ENCODE results near the gene NFIL3.
"Not testable (repeated sequence)": the region's sequence is repeated elsewhere in the genome, so short reads cannot be mapped to it uniquely, and the experiment has no call there.

NFIL3 gene

DNA sequence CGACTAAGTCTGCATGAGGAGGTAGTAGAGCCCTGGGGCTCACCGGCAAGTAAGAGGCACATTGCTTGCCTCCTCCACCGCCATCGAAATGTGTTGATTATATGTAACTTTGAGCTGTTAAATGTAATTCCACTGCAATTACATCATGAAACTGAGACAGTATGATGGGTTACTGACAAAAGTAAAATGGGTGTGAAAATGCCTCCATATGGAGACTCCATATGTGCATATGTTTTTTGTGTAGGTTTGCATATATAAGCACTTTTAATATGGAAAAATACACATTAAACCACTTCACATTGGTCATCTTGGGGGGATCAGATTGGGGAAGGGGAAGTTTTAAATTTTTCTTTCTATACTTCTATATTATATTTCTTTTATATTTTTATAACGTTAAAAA, 29.8 kb downstream of the NFIL3 start:
- DNase-seq = no peak

DNA sequence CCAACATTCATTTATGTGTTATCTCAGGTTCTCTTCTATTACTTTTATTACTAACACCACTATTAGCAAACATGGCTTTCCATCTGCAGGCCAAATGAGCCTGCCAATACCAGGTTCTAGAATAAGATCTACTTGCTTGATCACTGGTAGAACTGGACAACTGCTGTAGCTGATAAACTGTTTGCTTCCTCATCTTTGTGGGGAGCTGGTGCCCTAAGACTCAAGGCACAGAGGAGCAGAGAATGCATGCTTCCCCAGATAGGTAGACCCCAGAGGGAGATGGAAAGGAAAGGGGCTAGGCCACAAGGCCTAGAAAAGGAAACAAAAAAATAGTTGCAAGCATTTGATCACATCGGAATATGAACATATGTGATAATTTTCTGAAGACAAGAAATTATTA, 31.2 kb downstream of the NFIL3 start:
- no peak for DNase-seq

DNA sequence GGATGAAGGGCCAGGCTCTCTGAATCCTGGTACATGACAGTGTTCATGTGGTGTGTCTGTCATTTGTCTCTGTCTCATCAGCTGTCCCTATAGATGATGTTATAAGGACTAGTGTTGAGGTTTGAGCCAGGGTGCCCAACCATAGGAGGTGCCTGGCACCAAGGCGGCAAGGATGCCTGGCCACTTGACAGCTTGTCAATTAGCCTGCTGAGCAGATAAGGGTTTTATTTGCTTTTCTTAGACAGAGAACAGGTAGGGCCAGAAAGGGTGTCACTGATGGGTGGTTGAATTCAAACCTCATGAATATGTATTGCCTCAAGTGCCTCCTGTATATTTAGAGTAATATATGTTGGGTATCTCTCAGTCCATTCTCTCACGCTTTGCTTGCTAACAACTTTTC, 31.8 kb downstream of the NFIL3 start:
- no peak for DNase-seq

DNA sequence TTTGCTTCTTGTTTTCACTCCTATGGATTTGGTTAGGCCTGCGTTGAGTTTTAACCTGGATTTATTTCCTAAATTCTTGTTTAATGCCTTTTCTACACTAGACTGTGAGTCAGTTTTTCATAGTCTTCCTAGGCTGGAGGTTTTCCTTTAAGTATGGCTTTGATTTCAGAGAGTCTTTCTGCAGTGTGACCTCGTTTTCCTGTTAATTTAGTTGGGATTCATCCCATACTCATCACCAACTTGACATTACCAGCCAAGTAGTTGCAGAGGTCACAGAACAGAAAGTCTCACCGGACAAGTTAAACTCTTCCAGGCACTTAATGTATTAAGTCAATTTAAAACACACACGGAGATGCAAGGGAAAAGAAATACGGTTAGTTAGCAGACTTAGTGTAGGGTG, 32.2 kb downstream of the NFIL3 start:
- no peak for DNase-seq

DNA sequence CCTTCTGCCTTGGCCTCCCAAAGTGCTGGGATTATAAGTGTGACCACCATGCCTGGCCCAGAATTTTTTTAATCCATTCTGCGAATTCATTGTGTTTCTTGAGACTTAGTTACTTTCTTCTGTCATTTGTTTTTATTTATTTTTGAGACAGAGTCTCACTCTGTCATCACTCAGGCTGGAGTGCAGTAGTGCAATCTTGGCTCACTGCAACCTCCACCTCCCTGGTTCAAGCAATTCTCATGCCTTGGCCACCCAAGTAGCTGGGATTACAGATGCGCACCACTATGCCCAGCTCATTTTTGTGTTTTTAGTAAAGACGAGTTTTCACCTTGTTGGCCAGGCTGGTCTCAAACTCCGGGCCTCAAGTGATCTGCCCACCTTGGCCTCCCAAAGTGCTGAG, 33.9 kb downstream of the NFIL3 start:
- not testable (repeated sequence) for DNase-seq

DNA sequence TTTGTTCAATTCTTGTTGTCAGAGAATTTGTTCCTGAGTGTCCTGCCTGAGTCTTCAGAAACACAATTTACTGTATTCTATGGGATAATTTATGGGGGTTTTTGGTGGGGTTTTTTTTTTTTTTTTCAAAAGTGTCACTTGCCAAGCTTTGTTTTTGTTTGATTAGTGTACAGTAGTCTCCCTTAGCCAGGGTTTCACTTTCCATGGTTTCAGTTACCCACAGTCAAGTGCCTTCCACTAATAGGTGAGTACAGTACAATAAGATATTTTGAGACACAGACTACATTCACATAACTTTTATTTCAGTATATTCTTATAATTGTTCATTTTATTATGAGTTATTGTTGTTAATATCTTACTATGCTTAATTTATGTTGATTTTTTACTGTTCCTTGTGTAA, 36.9 kb downstream of the NFIL3 start:
- no peak for DNase-seq

DNA sequence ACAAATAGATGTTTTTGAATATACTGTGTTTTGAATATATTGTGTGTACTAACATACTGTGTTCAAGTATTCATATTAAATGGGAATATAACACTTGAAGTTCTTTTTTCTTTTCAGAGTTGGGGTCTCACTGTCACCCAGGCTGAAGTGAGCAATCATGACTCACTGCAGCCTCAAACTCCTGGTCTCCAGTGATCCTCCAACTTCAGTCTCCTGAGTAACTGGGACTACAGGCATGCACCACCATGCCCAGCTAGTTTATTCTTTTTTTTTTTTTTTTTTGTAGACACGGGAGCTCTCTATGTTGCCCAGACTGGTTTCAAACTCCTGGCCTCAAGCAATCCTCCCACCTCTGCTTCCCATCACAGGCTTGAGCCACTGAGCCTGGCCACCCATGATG, 38.7 kb downstream of the NFIL3 start:
- DNase-seq = no peak

DNA sequence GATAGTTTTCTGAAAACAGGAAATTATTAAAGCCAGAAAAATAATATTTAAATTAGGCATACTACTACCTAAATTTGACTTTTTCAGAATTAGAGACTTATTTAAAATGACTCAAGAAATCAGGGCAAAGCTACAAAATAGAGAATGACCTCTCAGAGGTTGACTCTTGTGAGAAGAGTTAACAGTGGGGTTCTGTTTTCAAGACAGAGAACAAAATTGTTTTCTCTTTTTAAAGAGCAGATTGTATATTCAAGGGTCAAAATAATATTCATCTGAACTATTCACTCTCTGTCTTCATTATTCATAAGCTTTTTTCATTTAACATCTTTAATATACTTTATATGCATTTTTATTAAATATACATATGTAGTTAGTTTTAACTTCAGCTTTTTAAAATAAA, 40.1 kb downstream of the NFIL3 start:
- DNase-seq = no peak

DNA sequence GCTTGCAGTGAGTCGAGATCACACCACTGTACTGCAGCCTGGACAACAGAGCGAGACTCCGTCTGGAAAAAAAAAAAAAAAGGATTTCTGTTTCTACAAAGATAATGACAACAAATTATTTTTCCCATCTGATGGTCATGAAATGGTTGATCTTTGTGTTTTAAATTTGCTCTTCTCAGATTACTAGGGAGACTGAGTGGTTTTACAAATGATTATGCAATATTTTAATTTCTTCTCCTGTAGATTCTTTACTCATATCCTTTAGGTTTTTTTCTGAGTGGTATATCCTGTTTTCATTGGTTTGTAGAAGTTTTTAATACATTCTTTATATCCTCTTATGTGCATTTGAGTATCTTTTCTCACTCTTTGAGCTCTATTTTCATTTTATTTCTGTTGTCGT, 41.3 kb downstream of the NFIL3 start:
- no peak for DNase-seq

DNA sequence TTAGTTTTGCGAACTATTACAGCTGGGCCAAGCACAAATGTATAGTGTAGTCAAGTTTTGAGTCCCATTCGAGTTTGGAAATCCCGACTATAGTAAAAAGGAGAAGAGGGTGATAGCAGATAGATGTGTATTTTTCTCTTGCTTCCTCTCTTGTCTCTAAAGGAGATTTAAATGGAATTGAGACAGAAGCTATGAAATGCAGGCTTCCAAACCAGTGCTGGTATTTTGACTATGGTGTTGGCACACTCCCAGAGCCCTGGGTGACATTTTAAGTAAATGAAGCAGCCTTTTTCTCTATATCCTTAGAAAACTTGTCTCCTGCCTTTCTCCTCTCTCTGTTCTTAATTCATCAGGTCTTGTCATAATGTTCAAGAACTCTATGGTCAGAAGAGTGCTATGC, 44.2 kb downstream of the NFIL3 start:
- no peak for DNase-seq

DNA sequence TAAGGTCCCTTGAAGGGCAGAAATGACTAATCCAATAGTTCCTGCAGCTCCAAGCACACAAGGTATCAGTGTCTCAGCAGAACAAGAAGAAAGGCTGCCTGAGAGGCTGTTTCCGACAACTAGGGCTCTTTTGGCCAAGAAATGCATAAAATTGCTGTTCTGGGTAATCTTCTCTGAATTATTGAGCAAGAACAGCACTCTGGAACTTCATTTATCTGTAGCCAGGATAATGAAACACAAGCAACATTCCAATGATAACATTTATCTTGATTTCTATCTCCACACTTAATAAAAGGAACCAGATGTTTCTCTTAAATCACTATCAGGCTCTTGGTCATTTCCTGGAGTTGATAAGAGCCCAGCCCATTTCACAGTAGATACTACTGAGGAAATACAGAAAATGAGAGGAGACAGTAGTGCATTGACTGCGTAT, 44.9 kb downstream of the NFIL3 start:
- DNase-seq = no peak

DNA sequence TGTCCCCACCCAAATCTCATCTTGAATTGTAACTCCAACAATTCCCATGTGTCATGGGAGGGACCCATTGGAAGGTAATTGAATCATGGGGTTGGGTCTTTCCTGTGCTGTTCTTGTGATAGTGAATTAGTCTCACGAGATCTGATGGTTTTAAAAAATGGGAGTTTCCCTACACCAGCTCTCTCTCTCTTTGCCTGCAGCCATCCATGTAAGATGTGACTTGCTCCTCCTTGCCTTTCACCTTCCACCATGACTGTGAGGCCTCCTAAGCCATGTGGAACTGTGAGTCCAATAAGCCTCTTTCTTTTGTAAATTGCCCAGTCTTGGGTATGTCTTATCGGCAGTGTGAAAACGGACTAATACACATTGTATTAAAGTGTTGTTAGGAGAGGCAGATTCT, 45.6 kb downstream of the NFIL3 start:
- not testable (repeated sequence) for DNase-seq

DNA sequence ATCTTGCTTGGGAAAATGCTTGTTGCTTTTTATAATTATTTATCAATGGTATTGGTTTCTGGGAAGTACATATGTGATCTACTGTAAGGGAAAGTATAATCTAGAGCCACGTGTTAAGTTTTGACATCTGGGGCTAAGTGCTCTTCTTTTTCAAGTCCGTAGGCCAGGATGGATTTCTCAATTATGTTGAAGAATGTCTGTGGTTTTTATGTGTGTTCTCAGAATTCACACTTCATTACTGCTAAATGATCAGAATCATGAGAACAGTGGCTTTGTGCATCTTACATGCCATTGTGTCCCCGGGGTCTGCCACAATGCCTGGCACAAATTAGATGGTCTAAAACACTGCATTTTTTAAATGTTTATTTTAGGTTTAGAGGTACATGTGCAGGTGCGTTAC, 47.4 kb downstream of the NFIL3 start:
- DNase-seq = no peak

DNA sequence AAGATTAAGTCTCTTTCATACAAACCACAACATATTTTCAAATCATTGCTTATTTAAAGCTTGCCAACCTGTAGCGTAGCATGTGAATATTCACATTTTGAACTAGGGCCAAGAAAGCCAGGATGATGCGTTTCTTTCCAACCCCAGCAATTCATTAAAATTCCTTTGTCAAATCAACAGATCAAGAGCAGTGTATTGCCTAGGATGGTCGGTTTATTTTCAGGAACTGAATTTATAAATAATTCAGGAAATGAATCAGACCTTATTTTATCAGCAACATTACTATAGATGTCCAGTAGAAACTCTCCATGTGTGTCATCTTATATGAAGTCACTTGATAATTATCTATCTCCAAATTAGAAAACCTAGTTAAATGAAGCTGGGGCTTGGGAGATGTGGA, 48.7 kb downstream of the NFIL3 start:
- DNase-seq = no peak

DNA sequence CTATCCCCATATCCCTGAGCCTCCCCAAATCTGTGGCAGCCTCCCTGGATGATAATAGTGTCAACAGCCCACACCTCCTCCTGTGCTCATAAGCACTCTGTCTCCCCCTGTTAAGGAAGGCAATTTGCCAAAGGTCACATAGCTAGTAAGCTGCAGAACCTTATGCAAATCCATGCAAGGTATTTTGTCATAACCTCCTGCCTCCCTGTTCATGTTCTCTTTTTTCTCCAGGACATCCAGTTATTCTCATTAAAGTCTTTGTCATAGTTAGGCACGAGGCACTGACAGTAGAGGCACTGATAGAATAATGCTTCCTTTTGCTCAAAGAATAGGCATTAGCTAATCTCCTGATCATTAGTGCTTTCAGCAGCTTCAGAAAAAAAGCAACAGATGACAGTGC, 51.7 kb downstream of the NFIL3 start:
- DNase-seq = no peak

DNA sequence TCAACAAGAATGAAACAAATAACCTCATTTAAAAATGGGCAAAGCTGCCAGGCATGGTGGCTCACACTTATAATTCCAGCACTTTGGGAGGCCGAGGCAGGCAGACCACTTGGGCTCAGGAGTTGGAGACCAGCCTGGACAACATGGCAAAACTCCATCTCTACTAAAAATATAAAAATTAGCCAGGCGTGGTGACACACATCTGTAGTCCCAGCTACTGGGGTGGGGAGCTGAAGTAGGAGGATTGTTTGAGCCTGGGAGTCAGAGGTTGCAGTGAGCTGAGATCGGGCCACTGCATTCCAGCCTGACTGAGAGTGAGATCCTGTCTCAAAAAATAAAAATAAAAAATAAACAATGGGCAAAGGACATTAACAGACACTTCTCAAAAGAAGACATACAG, 53.6 kb downstream of the NFIL3 start:
- DNase-seq = not testable (repeated sequence)

DNA sequence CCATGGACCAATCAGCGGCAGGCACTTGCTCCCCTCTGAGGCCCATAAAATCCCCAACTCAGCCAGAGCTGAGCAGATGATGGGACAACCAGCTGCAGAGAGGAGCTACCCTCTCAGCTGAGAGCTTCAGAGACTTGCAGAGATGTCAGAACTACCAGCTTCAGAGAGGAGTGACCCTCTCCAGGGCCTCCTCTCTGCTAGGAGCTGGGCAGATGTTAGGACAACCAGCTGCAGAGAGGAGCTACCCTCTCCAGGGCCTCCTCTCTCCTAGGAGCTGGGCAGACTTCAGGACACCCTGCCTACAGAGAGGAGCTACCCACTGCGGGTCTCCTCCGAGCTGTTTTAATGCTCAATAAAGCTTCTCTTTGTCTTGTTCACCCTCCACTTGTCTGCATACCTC, 58.9 kb downstream of the NFIL3 start:
- DNase-seq = no peak

DNA sequence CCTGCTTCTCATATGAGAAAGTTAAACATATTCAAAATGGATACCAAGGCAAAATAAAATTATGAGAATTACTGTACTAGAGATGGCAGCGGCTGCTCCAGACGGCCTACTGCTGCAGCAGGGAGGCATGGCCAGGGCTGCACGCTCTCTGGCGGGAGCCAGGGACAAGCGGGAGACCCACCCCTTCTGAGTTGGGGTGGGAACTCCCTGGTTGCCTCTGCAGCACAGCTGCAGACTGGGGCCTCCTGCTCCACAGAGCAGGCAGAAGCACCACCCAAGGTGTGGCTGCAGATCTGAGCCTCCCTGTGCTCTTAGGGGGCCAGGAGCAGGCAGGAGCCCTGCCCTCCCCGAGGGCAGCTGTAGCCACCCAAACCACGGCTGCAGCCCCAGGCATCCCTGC, 59.6 kb downstream of the NFIL3 start:
- DNase-seq = no peak

DNA sequence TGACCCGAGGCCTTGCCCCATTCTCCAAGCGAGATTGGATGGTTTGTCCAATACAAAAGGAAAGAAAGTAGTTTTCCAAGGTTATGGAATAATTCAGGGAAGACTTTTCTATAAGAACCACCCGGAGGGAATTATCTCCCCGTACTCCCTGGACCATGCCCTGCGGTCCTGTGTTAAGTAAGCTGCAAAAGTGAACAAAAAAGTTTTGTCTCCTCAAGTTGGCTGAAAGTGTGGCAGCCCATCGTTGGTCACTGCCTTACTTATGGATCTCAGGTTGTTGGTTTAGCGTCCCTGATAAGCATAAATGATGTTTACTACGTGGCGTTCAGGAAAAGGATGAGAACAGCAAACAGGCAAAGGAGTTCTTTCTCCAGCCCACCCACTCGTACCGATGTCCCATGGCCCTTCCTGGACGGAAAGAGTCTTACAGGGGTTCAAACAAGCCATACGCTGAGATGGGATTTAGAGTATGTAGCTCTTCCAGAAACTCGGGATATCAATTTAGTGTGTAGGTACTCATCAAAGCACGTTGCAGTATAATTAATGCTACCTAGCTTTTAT, 61.5 kb downstream of the NFIL3 start:
- DNase-seq = no peak

DNA sequence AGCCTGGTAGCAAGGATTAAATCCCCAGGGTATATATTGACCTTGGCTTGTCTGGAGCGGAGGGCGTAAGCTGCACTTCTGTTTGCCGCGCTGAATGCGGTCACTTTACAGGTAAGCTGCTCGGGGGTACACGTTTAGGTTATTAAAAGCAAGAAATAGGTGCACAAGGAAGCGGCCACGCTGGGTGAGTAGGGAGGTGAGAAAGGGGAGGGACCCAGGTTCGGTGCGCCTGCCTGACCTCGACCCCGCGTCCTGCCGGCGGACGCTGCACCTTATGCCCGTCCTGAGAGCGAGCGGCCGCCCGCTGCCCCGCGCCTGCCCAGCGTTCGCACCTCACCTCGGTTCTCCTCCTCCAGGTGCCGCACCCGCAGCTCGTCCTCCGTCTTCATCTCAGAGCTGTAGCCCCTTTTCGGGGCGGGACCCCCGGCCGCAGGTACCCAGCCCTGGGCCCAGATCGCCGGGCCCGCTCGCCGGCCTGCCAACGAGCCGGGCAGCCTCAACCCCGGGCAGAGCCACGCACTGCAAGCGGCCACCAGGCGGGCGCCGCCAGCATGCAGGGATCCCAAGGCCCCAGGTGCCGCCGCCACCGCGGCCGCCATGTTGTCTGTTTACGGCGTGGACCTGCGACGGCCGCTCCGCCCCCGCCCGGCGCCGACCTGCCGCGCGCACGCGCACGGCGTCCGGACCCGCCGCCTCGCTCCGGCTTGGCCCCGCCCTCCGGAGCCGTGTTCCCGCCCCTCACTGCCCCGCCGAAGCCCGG, 62.2 kb downstream of the NFIL3 start, which contains the start of gene AUH:
TSS of gene AUH (minus strand) at position 628 of the 760 bp plus-strand sequence. CDS start at position 599, 29 bp downstream.
- peak; percentile 91 for DNase-seq

DNA sequence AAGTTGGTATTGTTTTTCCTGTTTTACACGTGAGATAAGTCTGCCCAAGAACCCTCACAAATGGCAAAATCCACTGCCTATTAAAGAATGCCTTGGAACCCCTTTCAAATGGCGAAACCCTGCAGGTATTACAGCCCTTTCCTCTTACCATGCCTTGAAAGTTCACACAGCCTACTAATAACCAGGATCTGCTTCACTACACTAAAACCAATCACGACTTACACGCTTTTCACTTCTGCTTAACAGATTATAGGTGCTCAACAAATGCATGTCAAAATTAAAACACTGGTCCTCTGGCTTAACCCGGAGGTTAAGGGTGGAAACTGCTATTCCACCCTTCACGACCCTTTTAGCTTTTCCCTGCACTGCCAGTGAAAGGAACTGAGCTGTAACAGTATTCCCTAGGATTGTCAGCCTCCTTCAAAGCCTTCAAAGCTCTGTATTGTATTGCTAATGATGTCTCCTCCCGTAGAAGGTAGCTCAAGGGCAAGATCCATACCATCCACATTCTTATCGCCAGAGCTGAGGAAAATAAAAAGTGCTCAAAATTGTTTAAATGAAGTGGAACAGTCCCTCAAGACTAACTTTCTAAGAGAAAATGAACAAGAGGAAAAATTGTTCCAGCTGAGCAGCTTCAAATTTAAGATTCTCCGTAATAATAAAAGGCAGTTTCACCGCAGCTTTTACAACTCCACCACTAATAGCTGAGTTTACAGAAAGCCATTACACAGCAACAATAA, 62.9 kb downstream of the NFIL3 start:
- DNase-seq = no peak

DNA sequence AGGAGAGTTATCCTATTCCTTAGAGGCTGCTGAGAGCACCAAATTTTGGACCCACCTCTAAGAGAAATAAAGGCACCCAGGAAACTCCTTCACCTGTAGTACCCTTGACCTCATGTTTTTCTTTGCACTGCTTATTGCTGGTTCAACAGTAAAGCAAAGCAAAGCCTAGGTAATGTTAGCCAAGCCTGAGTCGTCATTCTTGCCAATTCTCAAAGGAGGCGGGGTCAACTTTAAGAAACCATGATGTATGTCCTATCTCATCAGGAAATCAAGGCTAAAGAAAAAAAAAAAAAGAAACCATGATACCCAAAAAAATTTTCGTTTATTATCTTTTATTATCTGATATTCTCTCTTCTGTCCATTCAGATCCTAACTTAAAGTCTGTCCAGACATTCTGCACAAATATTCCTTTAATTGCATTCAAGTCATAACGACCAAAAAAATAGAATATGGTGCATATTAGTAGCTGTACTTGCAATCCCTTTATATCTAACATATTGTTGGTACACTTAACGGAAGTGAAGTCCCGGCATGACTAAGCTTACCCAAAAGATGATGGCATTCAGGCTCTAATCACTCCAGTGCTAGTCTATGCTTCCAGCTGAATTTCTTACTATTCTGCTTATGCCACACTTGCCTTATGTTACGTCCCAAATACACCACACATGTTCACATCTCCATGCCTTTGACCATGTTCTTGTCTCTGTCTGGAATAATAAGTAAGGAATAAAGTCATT, 63.7 kb downstream of the NFIL3 start:
- peak; percentile 18 for DNase-seq

DNA sequence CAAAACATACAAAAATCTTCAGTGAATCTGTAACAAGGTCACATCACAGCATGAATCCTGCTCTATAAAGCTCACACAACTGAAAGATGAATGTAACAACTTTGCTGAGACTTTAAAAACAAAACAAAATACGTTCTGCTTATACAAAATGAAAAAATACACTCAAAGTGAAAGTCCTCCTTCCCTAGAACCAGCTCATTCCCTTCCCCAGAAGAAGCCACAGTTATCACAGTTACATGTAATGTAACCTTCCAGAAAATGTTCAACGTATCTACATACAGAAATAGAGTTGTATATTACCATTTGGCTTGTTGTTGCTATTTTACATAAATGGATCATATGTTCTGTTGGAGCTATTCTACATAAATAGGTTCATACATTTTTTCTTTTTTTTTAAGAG, 64.5 kb downstream of the NFIL3 start:
- no peak for DNase-seq

Measured in stimulated activated CD4-positive, alpha-beta T cell treated with anti-CD3 and anti-CD28 coated beads, Interleukin-15, amount 100 ng/mL, for 24 hours (primary cell).